Sciatic nerve (tissue), 2 donors: ENCODE measurements around the gene TUBG2. TPM values are rescaled to one million over a fixed set of nuclear protein-coding genes. Genes with fewer than 3 reads are reported as not detected.
"Not testable (repeated sequence)": the region's sequence is repeated elsewhere in the genome, so short reads cannot be mapped to it uniquely, and the experiment has no call there.

Experiments
- ATAC-seq: fragments of 200-7000 bp; cut with Tn5 transposase; one replicate; pipeline ENCODE4 v1.9.1; 2020; ENCODE audit warnings: mild to moderate bottlenecking, moderate library complexity
- DNase-seq: peaks from one replicate; pipeline ENCODE4 v3.0.0-alpha.2; 2020; ENCODE audit warnings: low spot score
- intact Hi-C: fragments of 100-400 bp; cut with DNase I; formaldehyde crosslinking; loops from one replicate; pipeline ENCODE4 v1.14.2; 2022
- total RNA-seq: library from RNA; stranded (reverse); fragmentation: NEBNext Ultra II Directional; extraction: Animal tissue kit (Norgen Biotek cat#: 25700); gene quantifications from one replicate; pipeline ENCODE4 v1.2.1, GENCODE V29; 2021
- donor health status: DM: no; HTN: no; CAD: no.
- donor health status: DM: no; HTN: no; CAD: no.

TUBG2 gene
- 46.8 TPM for total RNA-seq

GRCh38 chr17:42659079-42659931 lies at the start of gene TUBG2:
TSS of gene TUBG2 (plus strand) at chr17:42659284. CDS start at chr17:42659504, 220 bp downstream.
- peak; percentile 92 for DNase-seq
- intact Hi-C loops: no loop called here
- ATAC-seq: peak; percentile 95

GRCh38 chr17:42609814-42610801 lies 49.0 kb upstream of the TUBG2 start:
- peak; percentile 35 for ATAC-seq
- DNase-seq, intact Hi-C loops: not testable (repeated sequence)

DNA sequence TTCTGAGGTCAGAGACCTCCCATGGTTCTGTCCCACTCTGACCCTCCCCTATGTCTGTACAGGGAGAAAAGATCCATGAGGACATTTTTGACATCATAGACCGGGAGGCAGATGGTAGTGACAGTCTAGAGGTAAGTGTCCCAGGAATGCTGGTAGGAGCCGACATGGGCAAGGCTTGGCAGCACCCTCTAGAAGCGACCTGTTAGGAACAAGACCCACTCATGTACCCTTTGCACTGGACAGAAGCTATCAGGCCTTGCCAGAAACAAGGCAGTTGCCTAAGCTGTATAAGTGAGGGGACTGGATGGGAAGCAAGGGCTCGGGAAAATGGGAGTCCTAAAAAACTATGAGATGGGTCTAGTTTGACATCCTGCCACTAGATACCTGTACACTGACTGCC lies 47.1 kb upstream of the TUBG2 start:
- ATAC-seq: no peak
- intact Hi-C loops: no loop called here
- no peak for DNase-seq

GRCh38 chr17:42613699-42614295 lies 45.3 kb upstream of the TUBG2 start:
- ATAC-seq (no peak), DNase-seq (no peak)
- intact Hi-C loops: no loop called here

- ATAC-seq: no peak
- intact Hi-C loops: no loop called here
- DNase-seq: no peak
Measured at GRCh38 chr17:42617956-42618431, 41.1 kb upstream of the TUBG2 start.

GRCh38 chr17:42618442-42619150 lies 40.5 kb upstream of the TUBG2 start:
- ATAC-seq: peak; percentile 62
- no peak for DNase-seq
- intact Hi-C loops: no loop called here

DNA sequence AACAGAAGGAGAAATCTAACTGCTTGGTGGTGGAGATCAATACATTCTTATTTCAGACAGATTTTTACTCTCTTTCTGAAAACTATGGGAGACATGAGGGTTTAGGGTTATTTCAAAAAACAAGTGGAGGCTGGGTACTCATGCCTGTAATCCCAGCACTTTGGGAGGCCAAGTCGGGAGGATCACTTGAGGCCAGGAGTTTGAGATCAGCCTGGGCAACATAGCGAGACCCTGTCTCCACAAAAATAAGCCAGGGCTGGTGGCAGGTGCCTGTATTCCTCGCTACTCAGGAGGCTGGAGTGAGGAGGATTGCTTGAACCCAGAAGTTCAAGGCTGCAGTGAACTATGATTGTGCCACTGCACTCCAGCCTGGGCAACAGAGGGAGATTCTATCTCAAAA lies 37.1 kb upstream of the TUBG2 start:
- intact Hi-C loops, ATAC-seq, DNase-seq: not testable (repeated sequence)

GRCh38 chr17:42623271-42623670 lies 35.8 kb upstream of the TUBG2 start:
- intact Hi-C loops: no loop called here
- no peak for DNase-seq
- ATAC-seq: no peak

DNA sequence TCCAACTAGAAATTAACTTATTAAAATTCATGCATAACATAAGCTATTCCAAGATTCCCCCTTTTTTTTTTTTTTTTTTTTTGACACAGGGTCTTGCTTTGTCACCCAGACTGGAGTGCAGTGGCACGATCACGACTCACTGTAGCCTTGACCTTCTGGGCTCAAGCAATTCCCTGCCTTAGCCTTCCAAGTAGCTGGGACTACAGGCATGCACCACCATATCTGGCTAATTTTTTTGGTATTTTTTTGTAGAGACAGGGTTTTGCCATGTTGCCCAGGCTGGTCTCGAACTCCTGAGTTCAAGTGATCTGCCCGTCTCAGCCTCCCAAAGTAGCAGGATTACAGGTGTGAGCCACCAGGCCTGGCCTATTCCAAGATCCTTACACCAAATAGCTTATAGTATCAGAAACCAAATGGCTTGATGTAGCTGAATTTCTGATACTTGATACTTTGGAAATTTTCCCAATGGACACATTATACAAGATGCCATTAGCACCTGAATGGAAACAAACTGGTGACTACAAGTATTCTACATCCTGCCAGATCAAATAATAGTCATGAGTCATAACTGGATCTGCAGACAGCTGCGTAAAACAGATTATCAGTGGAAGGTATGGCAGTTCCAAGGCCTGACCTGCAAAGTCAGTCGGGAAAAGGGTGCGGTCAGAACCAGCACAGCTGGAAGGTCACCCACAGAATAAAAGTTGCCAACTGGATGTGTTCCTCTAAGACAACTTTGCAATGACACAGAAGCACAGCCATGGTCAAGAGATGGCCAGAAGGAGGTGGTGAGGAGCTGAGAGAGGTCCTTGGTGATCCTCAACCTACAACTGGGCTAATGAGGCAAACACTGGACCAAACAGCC lies 35.1 kb upstream of the TUBG2 start:
- DNase-seq (no peak), ATAC-seq (no peak)
- intact Hi-C loops: no loop called here

DNA sequence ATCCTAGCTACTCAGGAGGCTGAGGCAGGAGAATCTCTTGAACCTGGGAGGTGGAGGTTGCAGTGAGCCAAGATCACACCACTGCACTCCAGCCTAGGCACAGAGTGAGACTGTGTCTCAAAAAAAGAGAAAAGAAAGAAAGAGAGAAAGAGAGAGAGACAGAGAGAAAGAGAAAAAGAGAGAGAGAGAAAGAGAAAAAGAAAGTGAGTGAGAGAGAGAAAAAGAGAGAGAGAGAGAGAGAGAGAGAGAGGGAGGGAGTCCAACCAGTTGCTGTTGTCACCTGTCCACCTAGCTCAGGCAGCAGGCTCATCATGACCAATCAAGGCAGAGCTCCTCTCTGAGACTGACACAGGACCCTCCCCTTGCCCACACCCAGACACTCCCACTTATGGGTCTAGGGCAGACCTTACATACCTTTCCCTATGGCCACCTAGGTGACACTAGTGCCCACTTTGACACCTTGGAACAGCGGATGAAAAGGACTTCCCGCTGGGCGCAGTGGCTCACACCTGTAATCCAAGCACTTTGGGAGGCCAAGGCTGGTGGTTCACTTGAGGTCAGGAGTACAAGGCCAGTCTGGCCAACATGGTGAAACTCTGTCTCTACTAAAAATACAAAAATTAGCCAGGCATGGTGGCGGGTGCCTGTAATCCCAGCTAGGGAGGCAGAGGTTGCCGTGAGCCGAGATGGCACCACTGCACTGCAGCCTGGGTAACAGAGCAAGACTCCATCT lies 31.9 kb upstream of the TUBG2 start:
- intact Hi-C loops, ATAC-seq, DNase-seq: not testable (repeated sequence)

- intact Hi-C loops: no loop called here
- DNase-seq (no peak), ATAC-seq (no peak)
Measured at GRCh38 chr17:42629411-42630009, 29.6 kb upstream of the TUBG2 start.

GRCh38 chr17:42632949-42633444 lies 26.1 kb upstream of the TUBG2 start:
- no peak for DNase-seq
- intact Hi-C loops: no loop called here
- no peak for ATAC-seq

GRCh38 chr17:42639525-42640113 lies 19.5 kb upstream of the TUBG2 start:
- intact Hi-C loops: no loop called here
- ATAC-seq: no peak
- no peak for DNase-seq

DNA sequence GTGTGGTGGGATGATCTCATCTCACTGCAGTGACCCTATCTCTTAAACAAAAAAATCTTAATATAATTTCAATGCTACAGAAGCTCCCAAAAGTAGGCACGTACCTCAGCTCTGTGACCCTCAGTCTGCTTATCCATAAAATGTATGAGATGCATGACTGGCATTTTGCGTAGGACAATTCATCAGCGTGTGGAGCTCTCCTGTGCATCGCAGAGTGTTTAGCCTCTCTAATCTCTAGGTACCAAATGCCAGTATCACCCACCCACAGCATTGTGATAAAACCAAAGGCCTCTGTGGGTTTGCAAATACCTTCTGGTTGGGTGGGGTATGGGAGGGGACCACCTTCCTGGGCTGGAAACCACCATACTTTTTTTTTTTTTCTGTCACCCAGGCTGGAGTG lies 19.0 kb upstream of the TUBG2 start:
- intact Hi-C loops: no loop called here
- ATAC-seq (no peak), DNase-seq (no peak)

- intact Hi-C loops: no loop called here
- ATAC-seq: no peak
- DNase-seq: no peak
Measured at GRCh38 chr17:42642336-42642735, 16.7 kb upstream of the TUBG2 start.

- DNase-seq (no peak), ATAC-seq (no peak)
- intact Hi-C loops: no loop called here
Measured at GRCh38 chr17:42647778-42648177, 11.3 kb upstream of the TUBG2 start.
